Measurements from ENCODE around the gene TP53TG3D.
"Not testable (repeated sequence)": the region's sequence is repeated elsewhere in the genome, so short reads cannot be mapped to it uniquely, and the experiment has no call there.

Gene TP53TG3D

GRCh38 chr16:32252986-32253385 lies at the start of gene TP53TG3D:
Gene TP53TG3D, plus strand, starts transcription at chr16:32253286. Its CDS starts 68 bp downstream, at chr16:32253354.
- not testable (repeated sequence) for DNase-seq

GRCh38 chr16:32253507-32253906 lies 421 bp downstream of the TP53TG3D start:
- not testable (repeated sequence) for DNase-seq

GRCh38 chr16:32261526-32261925 lies 8.4 kb downstream of the TP53TG3D start:
- DNase-seq = not testable (repeated sequence)

- DNase-seq = not testable (repeated sequence)
These were observed 10.5 kb downstream of the TP53TG3D start for GRCh38 chr16:32263552-32263951.

- not testable (repeated sequence) for DNase-seq
These were observed 28.8 kb downstream of the TP53TG3D start for GRCh38 chr16:32281910-32282309.

DNA sequence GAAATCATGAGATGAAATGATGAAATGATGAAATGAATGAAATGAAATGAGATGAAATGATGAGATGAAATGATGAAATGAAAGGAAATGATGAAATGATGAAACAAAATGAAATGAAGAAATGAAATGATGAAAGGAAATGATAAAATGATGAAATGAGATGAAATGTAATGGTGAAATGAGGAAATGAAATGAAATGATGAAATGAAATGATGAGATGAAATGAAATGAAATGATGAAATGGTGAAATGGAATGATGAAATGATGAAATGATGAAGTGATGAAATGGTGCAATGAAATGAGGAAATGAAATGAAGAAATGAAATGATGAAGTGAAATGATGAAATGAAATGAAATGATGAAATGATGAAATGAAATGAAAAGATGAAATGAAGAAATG lies 29.9 kb downstream of the TP53TG3D start:
- DNase-seq = not testable (repeated sequence)

GRCh38 chr16:32283917-32284495 lies 30.9 kb downstream of the TP53TG3D start:
- DNase-seq = not testable (repeated sequence)

GRCh38 chr16:32284800-32285796 lies 32.0 kb downstream of the TP53TG3D start:
- not testable (repeated sequence) for DNase-seq

- DNase-seq = not testable (repeated sequence)
These were observed 33.1 kb downstream of the TP53TG3D start for GRCh38 chr16:32286193-32286592.

DNA sequence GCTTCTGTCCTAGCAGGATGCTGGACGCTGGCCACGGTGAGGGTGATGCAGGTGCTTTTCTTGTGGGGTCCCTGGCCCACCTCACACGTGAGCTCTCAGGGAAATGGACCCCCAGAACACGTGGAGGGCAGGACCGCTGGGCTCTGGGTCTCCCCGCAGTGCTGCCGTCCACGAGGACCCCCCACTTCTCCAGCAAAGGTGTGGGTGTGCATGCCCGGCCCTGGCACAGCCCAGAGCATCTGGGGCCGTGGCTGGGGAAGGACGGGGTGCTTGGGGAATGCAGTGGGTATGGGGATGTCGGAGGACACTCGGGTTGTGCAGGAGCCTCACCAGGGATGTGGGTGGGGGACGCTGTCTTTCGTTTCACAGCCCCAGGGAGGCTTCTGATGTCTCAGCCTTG lies 34.7 kb downstream of the TP53TG3D start:
- DNase-seq = not testable (repeated sequence)

- DNase-seq = not testable (repeated sequence)
These were observed 36.1 kb downstream of the TP53TG3D start for GRCh38 chr16:32289197-32289596.

DNA sequence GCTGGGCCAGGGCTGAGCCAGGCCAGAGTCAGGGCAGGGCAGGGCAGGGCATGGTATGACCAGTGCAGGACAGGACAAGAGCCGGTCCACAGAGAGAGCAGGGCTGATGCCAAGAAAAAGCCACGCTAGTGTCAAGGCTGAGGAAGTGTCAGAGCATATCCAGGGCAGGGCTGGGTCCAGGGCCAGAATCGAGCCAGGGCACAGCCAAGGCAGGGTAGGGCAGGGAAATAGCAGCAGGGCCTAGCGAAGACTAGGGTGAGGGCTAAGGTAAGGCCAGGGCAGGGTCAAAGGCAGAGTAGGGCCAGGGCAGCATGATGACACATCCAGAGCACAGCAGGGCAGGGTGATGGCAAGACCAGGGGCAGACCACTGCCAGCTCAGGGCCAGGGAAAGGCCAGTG lies 49.7 kb downstream of the TP53TG3D start:
- DNase-seq = not testable (repeated sequence)

All from cortex of kidney (tissue), 1 donor.